ENCODE measurements around the gene C1QTNF1. TPM values are rescaled to one million over a fixed set of nuclear protein-coding genes. Genes with fewer than 3 reads are reported as not detected.

The C1QTNF1 gene
- total RNA-seq, 2 experiments from 2014 or later = not detected

GRCh38 chr17:78992542-78993212 is 31.3 kb upstream of the C1QTNF1 start:
- Histone ChIP-seq H3K36me3 (ENCODE audit: insufficient read depth, low read length) (peaks cover 81% of the 10 kb centered on the region), H3K4me1 (ENCODE audit: insufficient read depth, low read length, poor library complexity, severe bottlenecking) (no peaks in the 10 kb centered on the region), H3K79me2 (ENCODE audit: insufficient read depth, low read depth, low read length) (no peaks in the 10 kb centered on the region), H3K4me2 (ENCODE audit: low read length) (no peak overlapping the region), H3K9me3 (ENCODE audit: low read length) (no peaks in the 10 kb centered on the region), H3K4me3 (ENCODE audit: low read depth, low read length, poor library complexity, severe bottlenecking) (no peak overlapping the region), H3K9me2 (ENCODE audit: insufficient read depth, low read length) (no peaks in the 10 kb centered on the region), H2AFZ (ENCODE audit: low read length) (no peak overlapping the region), H3K27ac (ENCODE audit: low read depth, low read length, poor library complexity, severe bottlenecking) (no peak overlapping the region), H4K20me1 (ENCODE audit: insufficient read depth, low read length) (peaks cover 4% of the 10 kb centered on the region; the same call in 1 of the 2 replicates)
- POLR2A ChIA-PET = no interaction called here
- intact Hi-C loops (cut with micrococcal nuclease; ENCODE audit: unreplicated experiment) = loop anchor here (5.0 kb wide), 1 partner anchor 50 kb away; no protein-coding TSS in a partner anchor
- no TSS peak for BruUV-seq (replicated peaks)
- CTCF ChIA-PET (ENCODE audit: unreplicated experiment) = no interaction called here
- no peak for TF ChIP-seq EZH2phosphoT487 (IDR thresholded peaks at IDR 0.05; ENCODE audit: borderline replicate concordance, low read depth, low read length)
- no peak for DNase-seq (ENCODE audit: low spot score)

DNA sequence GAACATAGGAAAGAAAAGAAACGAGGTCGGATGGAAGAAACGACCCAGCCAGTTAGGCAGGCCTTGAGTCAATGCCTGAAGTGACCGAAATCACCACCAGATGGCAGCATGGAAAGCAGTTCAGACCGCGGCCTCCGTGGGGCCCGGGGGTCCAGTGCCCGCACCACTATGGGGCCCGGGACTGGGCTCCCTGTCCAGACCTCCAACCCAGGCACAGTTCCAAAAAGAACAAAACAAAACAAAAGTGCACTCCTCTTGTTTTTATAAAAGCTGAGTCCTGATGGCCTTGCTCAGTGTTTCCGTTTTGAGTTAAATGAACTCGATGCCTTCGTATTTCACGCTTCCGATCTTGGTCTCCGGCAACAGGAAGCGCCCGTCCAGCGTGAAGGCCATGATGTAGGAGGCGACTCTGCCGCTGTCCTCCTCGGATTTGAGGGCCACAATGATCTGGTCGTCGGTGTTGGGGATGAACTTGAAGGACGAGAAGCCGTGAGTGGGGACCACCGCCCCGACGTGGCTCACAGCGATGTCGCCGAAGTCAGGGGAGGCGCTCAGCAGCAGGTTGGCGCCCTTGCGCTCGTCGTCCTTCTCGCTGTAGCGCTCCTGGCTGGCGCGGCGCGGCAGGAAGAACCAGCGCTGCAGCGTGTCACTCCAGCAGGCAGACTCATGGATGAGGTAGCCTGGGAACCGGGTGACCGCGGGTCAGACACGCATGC is 30.6 kb upstream of the C1QTNF1 start:
- H3K4me2 ChIP-seq (ENCODE audit: low read length) = no peak overlapping the region
- no peak overlapping the region for H3K27ac ChIP-seq (ENCODE audit: low read depth, low read length, poor library complexity, severe bottlenecking)
- ChIA-PET POLR2A (no interaction called here), CTCF (ENCODE audit: unreplicated experiment) (no interaction called here)
- peaks cover 4% of the 10 kb centered on the region; the same call in 1 of the 2 replicates for H4K20me1 ChIP-seq (ENCODE audit: insufficient read depth, low read length)
- no TSS peak for BruUV-seq (replicated peaks)
- no peaks in the 10 kb centered on the region for H3K79me2 ChIP-seq (ENCODE audit: insufficient read depth, low read depth, low read length)
- no peaks in the 10 kb centered on the region for H3K9me3 ChIP-seq (ENCODE audit: low read length)
- no peaks in the 10 kb centered on the region for H3K9me2 ChIP-seq (ENCODE audit: insufficient read depth, low read length)
- peak; percentile 63 for DNase-seq (ENCODE audit: low spot score)
- H3K36me3 ChIP-seq (ENCODE audit: insufficient read depth, low read length) = peaks cover 88% of the 10 kb centered on the region
- H3K4me3 ChIP-seq (ENCODE audit: low read depth, low read length, poor library complexity, severe bottlenecking) = no peak overlapping the region
- intact Hi-C loops (cut with micrococcal nuclease; ENCODE audit: unreplicated experiment) = loop anchor here (5.0 kb wide), 1 partner anchor 49 kb away; no protein-coding TSS in a partner anchor
- H3K4me1 ChIP-seq (ENCODE audit: insufficient read depth, low read length, poor library complexity, severe bottlenecking) = no peaks in the 10 kb centered on the region
- no peak overlapping the region for H2AFZ ChIP-seq (ENCODE audit: low read length)
- TF ChIP-seq, protein P1, sequence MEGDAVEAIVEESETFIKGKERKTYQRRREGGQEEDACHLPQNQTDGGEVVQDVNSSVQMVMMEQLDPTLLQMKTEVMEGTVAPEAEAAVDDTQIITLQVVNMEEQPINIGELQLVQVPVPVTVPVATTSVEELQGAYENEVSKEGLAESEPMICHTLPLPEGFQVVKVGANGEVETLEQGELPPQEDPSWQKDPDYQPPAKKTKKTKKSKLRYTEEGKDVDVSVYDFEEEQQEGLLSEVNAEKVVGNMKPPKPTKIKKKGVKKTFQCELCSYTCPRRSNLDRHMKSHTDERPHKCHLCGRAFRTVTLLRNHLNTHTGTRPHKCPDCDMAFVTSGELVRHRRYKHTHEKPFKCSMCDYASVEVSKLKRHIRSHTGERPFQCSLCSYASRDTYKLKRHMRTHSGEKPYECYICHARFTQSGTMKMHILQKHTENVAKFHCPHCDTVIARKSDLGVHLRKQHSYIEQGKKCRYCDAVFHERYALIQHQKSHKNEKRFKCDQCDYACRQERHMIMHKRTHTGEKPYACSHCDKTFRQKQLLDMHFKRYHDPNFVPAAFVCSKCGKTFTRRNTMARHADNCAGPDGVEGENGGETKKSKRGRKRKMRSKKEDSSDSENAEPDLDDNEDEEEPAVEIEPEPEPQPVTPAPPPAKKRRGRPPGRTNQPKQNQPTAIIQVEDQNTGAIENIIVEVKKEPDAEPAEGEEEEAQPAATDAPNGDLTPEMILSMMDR (conservative IDR thresholded peaks at IDR 0.05; ENCODE audit: low read length) = peak; percentile 96
- no peak for TF ChIP-seq EZH2phosphoT487 (IDR thresholded peaks at IDR 0.05; ENCODE audit: borderline replicate concordance, low read depth, low read length)

GRCh38 chr17:78993981-78994671 is 29.8 kb upstream of the C1QTNF1 start:
- Histone ChIP-seq H3K4me1 (ENCODE audit: insufficient read depth, low read length, poor library complexity, severe bottlenecking) (no peaks in the 10 kb centered on the region), H3K9me3 (ENCODE audit: low read length) (no peaks in the 10 kb centered on the region), H3K4me3 (ENCODE audit: low read depth, low read length, poor library complexity, severe bottlenecking) (no peak overlapping the region), H2AFZ (ENCODE audit: low read length) (no peak overlapping the region), H3K4me2 (ENCODE audit: low read length) (no peak overlapping the region), H3K9me2 (ENCODE audit: insufficient read depth, low read length) (no peaks in the 10 kb centered on the region), H3K27ac (ENCODE audit: low read depth, low read length, poor library complexity, severe bottlenecking) (no peak overlapping the region), H4K20me1 (ENCODE audit: insufficient read depth, low read length) (peaks cover 4% of the 10 kb centered on the region; the same call in 1 of the 2 replicates), H3K36me3 (ENCODE audit: insufficient read depth, low read length) (peaks cover 92% of the 10 kb centered on the region), H3K79me2 (ENCODE audit: insufficient read depth, low read depth, low read length) (no peaks in the 10 kb centered on the region)
- ChIA-PET CTCF (ENCODE audit: unreplicated experiment) (no interaction called here), POLR2A (interaction anchor here (0.6 kb wide), 1 partner anchor 491 kb away, joined by 4 read pairs; no protein-coding TSS in a partner anchor)
- intact Hi-C loops (cut with micrococcal nuclease; ENCODE audit: unreplicated experiment) = loop anchor here (5.0 kb wide), 1 partner anchor 48 kb away; no protein-coding TSS in a partner anchor
- no peak for TF ChIP-seq EZH2phosphoT487 (IDR thresholded peaks at IDR 0.05; ENCODE audit: borderline replicate concordance, low read depth, low read length)
- TF ChIP-seq, protein P1 (conservative IDR thresholded peaks at IDR 0.05; ENCODE audit: low read length) = no peak
- no TSS peak for BruUV-seq (replicated peaks)
- DNase-seq (ENCODE audit: low spot score) = no peak
